ENCODE data around the gene SLC30A9. TPM values are rescaled to one million over a fixed set of nuclear protein-coding genes. Genes with fewer than 3 reads are reported as not detected.

SLC30A9 gene
- total RNA-seq, 4 donors from 2014 or later = 32.4 to 45.4 (median 34.7) TPM

DNA sequence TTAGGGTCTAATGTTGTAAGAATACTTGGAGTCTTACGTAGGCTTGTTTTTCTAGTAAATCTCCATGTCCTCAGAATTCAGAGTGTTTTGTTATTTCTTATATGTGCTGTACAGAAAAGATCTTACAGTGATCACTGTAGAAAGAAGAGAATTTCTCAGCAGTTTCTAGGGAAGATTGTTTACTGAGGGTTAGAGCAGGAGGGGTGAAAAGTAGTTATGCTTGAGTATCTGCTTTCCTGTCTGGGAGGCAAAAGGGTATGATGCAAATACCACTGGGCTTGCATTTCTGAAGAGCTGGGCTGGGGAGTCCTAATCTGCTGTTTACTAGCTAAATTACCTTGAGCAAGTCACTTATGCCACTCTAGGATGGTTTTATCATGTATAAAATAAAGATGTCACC, 84.0 kb downstream of the SLC30A9 start:
- WGBS = 79% methylated on average over 1 of the region's 1 CpG
- Histone ChIP-seq H3K27me3 (no peaks in the 10 kb centered on the region), H3K36me3 (peaks cover 0 to 54% (median 22%) of the 10 kb centered on the region in 4 donors), H3K9me3 (no peaks in the 10 kb centered on the region), H3K4me3 (no peak overlapping the region), H3K4me1 (no peaks in the 10 kb centered on the region), H3K27ac (replicated peaks in 1 of 4) (no peak overlapping the region)
- intact Hi-C loops (cut with DNase I) = no loop called here
- DNase-seq (ENCODE audit: extremely low spot score) = no peak
- TF ChIP-seq EP300 (IDR thresholded peaks at IDR 0.05) = no peak
- no peak for TF ChIP-seq POLR2AphosphoS5 (IDR thresholded peaks at IDR 0.05)
- TF ChIP-seq POLR2A (IDR thresholded peaks at IDR 0.05; ENCODE audit: low read depth) = no peak
- TF ChIP-seq, protein P1, sequence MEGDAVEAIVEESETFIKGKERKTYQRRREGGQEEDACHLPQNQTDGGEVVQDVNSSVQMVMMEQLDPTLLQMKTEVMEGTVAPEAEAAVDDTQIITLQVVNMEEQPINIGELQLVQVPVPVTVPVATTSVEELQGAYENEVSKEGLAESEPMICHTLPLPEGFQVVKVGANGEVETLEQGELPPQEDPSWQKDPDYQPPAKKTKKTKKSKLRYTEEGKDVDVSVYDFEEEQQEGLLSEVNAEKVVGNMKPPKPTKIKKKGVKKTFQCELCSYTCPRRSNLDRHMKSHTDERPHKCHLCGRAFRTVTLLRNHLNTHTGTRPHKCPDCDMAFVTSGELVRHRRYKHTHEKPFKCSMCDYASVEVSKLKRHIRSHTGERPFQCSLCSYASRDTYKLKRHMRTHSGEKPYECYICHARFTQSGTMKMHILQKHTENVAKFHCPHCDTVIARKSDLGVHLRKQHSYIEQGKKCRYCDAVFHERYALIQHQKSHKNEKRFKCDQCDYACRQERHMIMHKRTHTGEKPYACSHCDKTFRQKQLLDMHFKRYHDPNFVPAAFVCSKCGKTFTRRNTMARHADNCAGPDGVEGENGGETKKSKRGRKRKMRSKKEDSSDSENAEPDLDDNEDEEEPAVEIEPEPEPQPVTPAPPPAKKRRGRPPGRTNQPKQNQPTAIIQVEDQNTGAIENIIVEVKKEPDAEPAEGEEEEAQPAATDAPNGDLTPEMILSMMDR (IDR thresholded peaks at IDR 0.05) = no peak

DNA sequence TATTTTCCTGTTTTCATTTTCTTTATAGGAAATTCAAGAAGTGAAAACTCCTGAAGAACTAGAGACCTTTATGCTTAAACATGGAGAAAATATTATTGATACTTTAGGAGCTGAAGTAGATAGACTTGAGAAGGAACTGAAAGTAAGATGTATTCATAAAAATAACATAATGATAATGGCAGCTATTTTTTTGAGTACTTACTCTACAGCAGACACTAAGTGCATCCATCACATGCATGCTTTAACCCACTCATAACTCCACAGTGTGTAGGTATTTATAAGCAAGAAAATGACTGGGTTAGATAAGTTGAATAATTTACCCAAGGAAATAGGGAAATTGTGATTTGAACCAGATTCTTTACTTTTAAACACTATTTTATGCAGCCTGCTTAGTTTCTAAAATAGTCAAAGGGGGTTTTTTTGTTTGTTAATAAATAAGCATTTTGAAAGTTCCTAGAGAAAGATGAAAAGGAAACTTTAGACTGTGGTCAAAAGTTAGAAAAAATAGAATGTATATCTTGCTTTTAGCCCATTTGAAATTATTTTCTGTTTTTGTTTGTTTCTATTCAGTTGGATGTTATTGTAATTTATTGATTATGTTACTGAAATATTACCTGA, 88.0 kb downstream of the SLC30A9 start:
- H3K27ac ChIP-seq (replicated peaks in 1 of 4) = no peak overlapping the region
- no peak overlapping the region for H3K4me3 ChIP-seq
- peaks cover 0 to 63% (median 23%) of the 10 kb centered on the region in 4 donors for H3K36me3 ChIP-seq
- no peaks in the 10 kb centered on the region for H3K4me1 ChIP-seq
- intact Hi-C loops (cut with DNase I) = no loop called here
- TF ChIP-seq, protein P1 (IDR thresholded peaks at IDR 0.05) = no peak
- TF ChIP-seq POLR2AphosphoS5 (IDR thresholded peaks at IDR 0.05) = no peak
- TF ChIP-seq EP300 (IDR thresholded peaks at IDR 0.05) = no peak
- no peak for TF ChIP-seq POLR2A (IDR thresholded peaks at IDR 0.05; ENCODE audit: low read depth)
- no peaks in the 10 kb centered on the region for H3K27me3 ChIP-seq
- H3K9me3 ChIP-seq = no peaks in the 10 kb centered on the region
- DNase-seq (ENCODE audit: extremely low spot score) = no peak

DNA sequence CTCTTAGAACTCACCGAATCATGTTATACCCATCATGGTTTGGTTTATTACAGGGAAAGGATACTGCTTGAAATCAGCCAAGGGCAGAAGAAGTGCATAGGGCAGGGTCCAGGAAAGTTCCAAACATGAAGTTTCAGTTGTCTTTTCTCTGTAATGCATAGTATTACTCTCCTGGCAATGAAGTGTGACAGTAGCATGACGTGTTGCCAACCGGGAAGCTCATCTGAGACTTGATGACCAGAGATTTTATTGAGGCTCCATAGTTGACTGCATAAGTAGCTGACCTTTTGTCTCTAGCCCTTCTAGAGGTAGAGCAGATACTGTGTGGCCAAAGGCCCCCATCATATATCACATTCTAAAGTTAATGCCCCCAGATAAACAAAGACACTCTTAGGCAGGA, 90.0 kb downstream of the SLC30A9 start:
- Histone ChIP-seq H3K9me3 (no peaks in the 10 kb centered on the region), H3K4me3 (no peak overlapping the region), H3K27me3 (no peaks in the 10 kb centered on the region), H3K36me3 (peaks cover 3 to 67% (median 24%) of the 10 kb centered on the region in 4 donors), H3K27ac (replicated peaks in 1 of 4) (no peak overlapping the region), H3K4me1 (no peaks in the 10 kb centered on the region)
- intact Hi-C loops (cut with DNase I) = no loop called here
- DNase-seq (ENCODE audit: extremely low spot score) = no peak
- TF ChIP-seq POLR2A (IDR thresholded peaks at IDR 0.05; ENCODE audit: low read depth) (no peak), EP300 (IDR thresholded peaks at IDR 0.05) (no peak), POLR2AphosphoS5 (IDR thresholded peaks at IDR 0.05) (no peak)
- TF ChIP-seq, protein P1 (IDR thresholded peaks at IDR 0.05) = no peak
- 97% methylated on average over 3 of the region's 3 CpGs for WGBS

DNA sequence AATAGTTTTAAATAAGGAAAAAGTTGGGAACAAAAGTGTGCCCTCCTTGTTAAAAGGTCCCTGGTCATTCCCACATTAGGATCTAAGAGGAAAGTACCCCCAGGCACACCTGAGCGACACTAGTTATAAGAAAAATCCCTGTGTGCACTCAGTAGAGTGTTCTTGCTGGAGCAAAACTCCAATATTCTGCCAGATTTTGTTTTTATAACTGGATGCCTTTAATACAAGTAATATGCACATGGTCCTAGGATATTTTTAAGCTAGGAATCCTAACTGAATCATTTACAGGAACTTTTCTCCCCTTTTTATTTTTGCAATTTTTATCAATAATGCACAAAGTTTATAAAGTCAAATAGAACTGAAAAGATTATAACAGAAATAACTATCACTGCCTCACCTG, 93.5 kb downstream of the SLC30A9 start:
- Histone ChIP-seq H3K4me1 (no peaks in the 10 kb centered on the region), H3K27ac (replicated peaks in 1 of 4) (no peak overlapping the region), H3K9me3 (no peaks in the 10 kb centered on the region), H3K36me3 (peaks cover 9 to 54% (median 26%) of the 10 kb centered on the region in 4 donors), H3K27me3 (no peaks in the 10 kb centered on the region), H3K4me3 (no peak overlapping the region)
- no peak for DNase-seq (ENCODE audit: extremely low spot score)
- intact Hi-C loops (cut with DNase I) = no loop called here
- 80% methylated on average over 1 of the region's 1 CpG for WGBS
- TF ChIP-seq POLR2A (IDR thresholded peaks at IDR 0.05; ENCODE audit: low read depth) = no peak

DNA sequence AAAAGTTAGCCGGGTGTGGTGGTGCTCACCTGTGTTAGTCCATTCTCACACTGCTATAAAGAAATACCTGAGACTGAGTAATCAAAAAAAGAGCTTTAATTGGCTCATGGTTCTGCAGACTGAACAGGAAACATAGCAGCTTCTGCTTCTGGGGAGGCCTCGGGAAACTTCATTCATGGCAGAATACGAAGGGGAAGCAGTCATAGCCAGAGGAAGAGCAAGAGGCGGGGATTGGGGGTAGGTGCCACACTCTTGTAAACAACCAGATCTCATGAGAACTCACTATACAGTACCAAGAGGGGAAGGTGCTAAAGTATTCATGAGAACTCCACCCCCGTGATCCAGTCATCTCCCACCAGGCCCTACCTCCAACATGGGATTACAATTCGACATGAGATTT, 98.1 kb downstream of the SLC30A9 start:
- WGBS = 94% methylated on average over 6 of the region's 6 CpGs
- no peaks in the 10 kb centered on the region for H3K27me3 ChIP-seq
- H3K4me3 ChIP-seq = no peak overlapping the region
- DNase-seq (ENCODE audit: extremely low spot score) = no peak
- no peak overlapping the region for H3K27ac ChIP-seq (replicated peaks in 1 of 4)
- TF ChIP-seq, protein P1 (IDR thresholded peaks at IDR 0.05) = no peak
- TF ChIP-seq POLR2A (IDR thresholded peaks at IDR 0.05; ENCODE audit: low read depth) (no peak), POLR2AphosphoS5 (IDR thresholded peaks at IDR 0.05) (no peak), EP300 (IDR thresholded peaks at IDR 0.05) (no peak)
- peaks cover 0 to 31% (median 15%) of the 10 kb centered on the region in 4 donors for H3K36me3 ChIP-seq
- no peaks in the 10 kb centered on the region for H3K9me3 ChIP-seq
- intact Hi-C loops (cut with DNase I) = no loop called here
- H3K4me1 ChIP-seq = no peaks in the 10 kb centered on the region

All from esophagus muscularis mucosa (tissue), 4 donors.